Thoracic aorta (tissue), 2 donors: Measurements from ENCODE around the gene C19orf25. TPM values are rescaled to one million over a fixed set of nuclear protein-coding genes. Genes with fewer than 3 reads are reported as not detected.

ENCODE experiments used
- ATAC-seq: fragments of 150-250 bp; one replicate; pipeline ENCODE4 v1.8.0; 2017; ENCODE audit warnings: low read depth; ENCODE audit not compliant: insufficient number of reproducible peaks, low FRiP score
- DNase-seq: peaks from one replicate; pipeline ENCODE4 v3.0.0-alpha.2; 2020; ENCODE audit warnings: low spot score
- H3K27ac ChIP-seq, 2 donors: fragments of 200-600 bp; sonication (generic); 1 replicate in 1 of 2; 2 replicates in 1 of 2; pipeline ENCODE4 v1.5.1; 2016; ENCODE audit warnings: mild to moderate bottlenecking in 2 of 2, moderate library complexity in 2 of 2
- H3K27me3 ChIP-seq: fragments of 200-600 bp; sonication (generic); replicated peaks from 2 replicates; pipeline ENCODE4 v1.6.0; 2016; ENCODE audit warnings: mild to moderate bottlenecking; ENCODE audit not compliant: insufficient read depth
- H3K36me3 ChIP-seq: fragments of 200-600 bp; sonication (generic); one replicate; pipeline ENCODE4 v1.5.1; 2016
- H3K4me1 ChIP-seq, 2 donors: fragments of 200-600 bp; sonication (generic); 1 replicate in 1 of 2; 2 replicates in 1 of 2; pipeline versions ENCODE4 v1.5.1 to v1.6.0; 2016; ENCODE audit warnings: low read depth in 2 of 2, mild to moderate bottlenecking in 1 of 2; ENCODE audit not compliant: control insufficient read depth in 1 of 2
- H3K4me3 ChIP-seq: fragments of 200-600 bp; sonication (generic); 2 replicates; pipeline ENCODE4 v1.5.1; 2016; ENCODE audit warnings: mild to moderate bottlenecking
- H3K9me3 ChIP-seq: fragments of 200-600 bp; sonication (generic); 2 replicates; pipeline ENCODE4 v1.5.1; 2016
- CTCF ChIP-seq: fragments of 200-600 bp; sonication (generic); IDR thresholded peaks from one replicate; pipeline ENCODE4 v1.5.1; 2019; ENCODE audit warnings: antibody characterized with exemption
- total RNA-seq, 2 donors: library from RNA; depleted of rRNA; stranded (reverse); fragments of >200 nt; gene quantifications; one replicate each; pipeline versions ENCODE4 v1.1.0 to v1.2.3, GENCODE V29; 2016

Gene C19orf25
- total RNA-seq, 2 donors from 2014 or later = 28.6 to 54.6 TPM

- H3K9me3 ChIP-seq = no peaks in the 10 kb centered on the region
- peaks cover 46% of the 10 kb centered on the region for H3K36me3 ChIP-seq
- DNase-seq (no peak), ATAC-seq (no peak)
- no peak overlapping the region for H3K27ac ChIP-seq
- H3K4me3 ChIP-seq = no peak overlapping the region
- no peaks in the 10 kb centered on the region for H3K27me3 ChIP-seq
- peaks cover 1 to 6% of the 10 kb centered on the region in 2 donors for H3K4me1 ChIP-seq
- TF ChIP-seq CTCF = no peak
Observed at GRCh38 chr19:1434040-1434366, 45.0 kb downstream of the C19orf25 start.

GRCh38 chr19:1433119-1434039 lies 45.6 kb downstream of the C19orf25 start:
- TF ChIP-seq CTCF = no peak
- Histone ChIP-seq H3K27ac (no peak overlapping the region), H3K9me3 (no peaks in the 10 kb centered on the region), H3K4me1 (peaks cover 0 to 5% of the 10 kb centered on the region in 2 donors), H3K4me3 (no peak overlapping the region), H3K36me3 (peaks cover 53% of the 10 kb centered on the region), H3K27me3 (no peaks in the 10 kb centered on the region)
- no peak for DNase-seq
- no peak for ATAC-seq

- DNase-seq = no peak
- no peak for ATAC-seq
- H3K4me1 ChIP-seq = no peaks in the 10 kb centered on the region
- no peak for TF ChIP-seq CTCF
- no peak overlapping the region for H3K4me3 ChIP-seq
- no peaks in the 10 kb centered on the region for H3K27me3 ChIP-seq
- no peak overlapping the region for H3K27ac ChIP-seq
- no peaks in the 10 kb centered on the region for H3K9me3 ChIP-seq
- H3K36me3 ChIP-seq = peaks cover 58% of the 10 kb centered on the region
Observed at GRCh38 chr19:1432507-1432887, 46.5 kb downstream of the C19orf25 start.

- DNase-seq = no peak
- Histone ChIP-seq H3K9me3 (no peaks in the 10 kb centered on the region), H3K27me3 (no peaks in the 10 kb centered on the region), H3K4me1 (no peaks in the 10 kb centered on the region), H3K36me3 (peaks cover 61% of the 10 kb centered on the region), H3K4me3 (no peak overlapping the region), H3K27ac (no peak overlapping the region)
- TF ChIP-seq CTCF = no peak
- no peak for ATAC-seq
Observed at GRCh38 chr19:1431759-1432506, 47.1 kb downstream of the C19orf25 start.

GRCh38 chr19:1430246-1430645 lies 48.8 kb downstream of the C19orf25 start:
- no peaks in the 10 kb centered on the region for H3K9me3 ChIP-seq
- H3K36me3 ChIP-seq = peaks cover 59% of the 10 kb centered on the region
- ATAC-seq (no peak), DNase-seq (no peak)
- H3K4me3 ChIP-seq = no peak overlapping the region
- no peaks in the 10 kb centered on the region for H3K27me3 ChIP-seq
- no peak for TF ChIP-seq CTCF
- no peak overlapping the region for H3K27ac ChIP-seq
- H3K4me1 ChIP-seq = no peaks in the 10 kb centered on the region
